Tibial nerve (tissue), 4 donors: Measurements from ENCODE around the gene ERC2.

ENCODE experiments used
- EP300 ChIP-seq, 2 donors: sonication (generic); formaldehyde crosslinking; IDR thresholded peaks; one replicate each; pipeline ENCODE4 v1.6.1; 2017; ENCODE audit warnings: antibody characterized with exemption in 2 of 2, mild to moderate bottlenecking in 1 of 2
- POLR2A ChIP-seq, 2 donors: fragments of 450-650 bp; IDR thresholded peaks; one replicate each; pipeline ENCODE4 v1.6.1; 2017; ENCODE audit warnings: antibody characterized with exemption in 2 of 2, mild to moderate bottlenecking in 2 of 2, moderate library complexity in 2 of 2
- TF ChIP-seq, protein P1 (sequence below), 5 experiments: fragments of 200-600 bp in 3 of 5; fragments of 450-650 bp in 2 of 5; sonication (generic) in 3 of 5; IDR thresholded peaks; one replicate each; pipeline ENCODE4 v1.5.1; 2016 to 2019; ENCODE audit warnings: antibody characterized with exemption in 5 of 5, mild to moderate bottlenecking in 3 of 5, moderate library complexity in 2 of 5

DNA sequence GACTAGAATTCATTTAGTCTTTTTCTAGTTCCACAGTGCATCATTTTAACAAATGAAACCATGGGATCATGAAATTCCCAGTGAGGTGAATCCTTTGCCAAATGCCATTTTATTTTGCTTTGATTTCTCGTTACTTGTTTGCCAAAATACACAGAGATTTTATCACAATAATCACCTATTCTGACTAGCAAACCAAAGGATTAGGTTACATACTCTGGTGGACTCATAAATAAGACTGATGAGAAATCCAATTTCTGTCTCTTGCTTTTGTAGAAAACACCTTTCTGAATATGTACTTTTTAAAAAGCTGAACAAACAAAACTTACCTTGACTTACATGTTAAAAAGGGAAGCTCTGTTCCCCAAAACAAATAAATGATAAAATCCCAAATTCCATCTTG lies 12.2 kb downstream of the ERC2 start:
- TF ChIP-seq, protein P1, sequence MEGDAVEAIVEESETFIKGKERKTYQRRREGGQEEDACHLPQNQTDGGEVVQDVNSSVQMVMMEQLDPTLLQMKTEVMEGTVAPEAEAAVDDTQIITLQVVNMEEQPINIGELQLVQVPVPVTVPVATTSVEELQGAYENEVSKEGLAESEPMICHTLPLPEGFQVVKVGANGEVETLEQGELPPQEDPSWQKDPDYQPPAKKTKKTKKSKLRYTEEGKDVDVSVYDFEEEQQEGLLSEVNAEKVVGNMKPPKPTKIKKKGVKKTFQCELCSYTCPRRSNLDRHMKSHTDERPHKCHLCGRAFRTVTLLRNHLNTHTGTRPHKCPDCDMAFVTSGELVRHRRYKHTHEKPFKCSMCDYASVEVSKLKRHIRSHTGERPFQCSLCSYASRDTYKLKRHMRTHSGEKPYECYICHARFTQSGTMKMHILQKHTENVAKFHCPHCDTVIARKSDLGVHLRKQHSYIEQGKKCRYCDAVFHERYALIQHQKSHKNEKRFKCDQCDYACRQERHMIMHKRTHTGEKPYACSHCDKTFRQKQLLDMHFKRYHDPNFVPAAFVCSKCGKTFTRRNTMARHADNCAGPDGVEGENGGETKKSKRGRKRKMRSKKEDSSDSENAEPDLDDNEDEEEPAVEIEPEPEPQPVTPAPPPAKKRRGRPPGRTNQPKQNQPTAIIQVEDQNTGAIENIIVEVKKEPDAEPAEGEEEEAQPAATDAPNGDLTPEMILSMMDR (IDR thresholded peaks at IDR 0.05), result no peak
- no peak for TF ChIP-seq POLR2A (IDR thresholded peaks at IDR 0.05)
- no peak for TF ChIP-seq EP300 (IDR thresholded peaks at IDR 0.05)
